Measurements from ENCODE around the gene ZIC5. TPM values are rescaled to one million over a fixed set of nuclear protein-coding genes. Genes with fewer than 3 reads are reported as not detected.
A peak's percentile ranks its signal among the peaks of the same experiment; 100 is the strongest.

ZIC5 gene
- total and polyA plus RNA-seq, 8 donors, result 0.06 TPM; not detected in 7

DNA sequence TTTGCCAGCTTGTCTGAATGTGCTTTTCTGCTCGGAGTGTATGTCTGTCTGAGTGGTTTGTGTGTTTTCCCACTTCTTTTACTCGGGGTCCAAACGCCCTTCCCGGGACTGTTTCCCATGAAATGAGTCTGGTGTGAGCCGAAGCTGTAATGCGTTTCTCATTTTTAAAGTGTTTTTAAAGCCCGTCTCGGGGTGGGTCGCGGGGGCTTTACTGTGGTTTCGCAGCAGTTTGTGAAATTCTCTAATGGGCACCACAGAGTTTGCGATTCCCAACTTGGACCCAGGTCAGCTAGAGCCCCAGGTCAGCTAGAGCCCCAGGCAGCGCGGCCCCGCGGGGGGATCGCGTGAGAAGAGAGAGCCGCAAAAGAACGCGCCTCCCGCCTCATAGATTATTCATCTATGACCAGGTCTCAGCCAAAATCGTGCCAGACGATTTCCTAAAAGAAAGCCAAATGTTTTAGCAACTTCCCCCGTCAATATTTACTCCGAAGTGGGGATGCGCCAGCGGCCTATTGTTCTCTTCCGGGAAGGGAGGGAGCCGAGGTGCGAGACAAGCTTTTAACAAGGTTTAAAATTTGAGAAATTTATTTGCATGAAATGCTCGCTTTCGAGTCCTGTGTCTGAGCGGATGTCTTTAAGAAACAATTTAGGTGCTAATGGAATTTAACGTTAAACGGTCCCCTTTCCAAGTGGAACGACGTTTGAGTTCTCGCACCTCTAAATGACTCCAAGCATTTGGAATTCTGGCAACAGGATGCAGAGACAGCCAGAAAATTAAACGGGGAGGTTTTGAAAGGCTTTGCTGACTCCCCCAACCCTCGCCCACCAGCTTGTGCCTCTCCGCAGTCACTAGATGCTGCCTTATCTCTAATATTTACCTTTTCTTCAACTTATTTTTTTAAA lies 12.2 kb upstream of the ZIC5 start:
- no peak overlapping the region for H3K4me3 ChIP-seq
- DNase-seq (no peak), ATAC-seq (no peak), FAIRE-seq (no peak)
- TF ChIP-seq CTCF (IDR thresholded peaks at IDR 0.05), result no peak
- 13% methylated on average over 42 of the region's 42 CpGs for WGBS, 2 donors
- H3K27me3 ChIP-seq, result peaks cover 25 to 77% (median 37%) of the 10 kb centered on the region in 4 donors
- H3K4me1 ChIP-seq, result peaks cover 5 to 9% (median 7%) of the 10 kb centered on the region in 3 donors
- H3K36me3 ChIP-seq, result no peaks in the 10 kb centered on the region
- intact Hi-C loops (cut with DNase I), result no loop called here
- no peak overlapping the region for H3K27ac ChIP-seq
- H3K9me3 ChIP-seq, result no peaks in the 10 kb centered on the region

GRCh38 chr13:99982731-99983498 lies 11.3 kb upstream of the ZIC5 start:
- Histone ChIP-seq H3K9me3 (no peaks in the 10 kb centered on the region), H3K27me3 (peaks cover 24 to 76% (median 36%) of the 10 kb centered on the region in 4 donors), H3K4me3 (no peak overlapping the region), H3K27ac (no peak overlapping the region), H3K4me1 (peaks cover 5 to 9% (median 7%) of the 10 kb centered on the region in 3 donors), H3K36me3 (no peaks in the 10 kb centered on the region)
- WGBS, 2 donors, result 13 to 14% methylated on average over 48 of the region's 48 CpGs
- FAIRE-seq (no peak), DNase-seq (peak in 1 of 6 donors; percentile 72), ATAC-seq (no peak)
- intact Hi-C loops (cut with DNase I), result no loop called here
- TF ChIP-seq CTCF (IDR thresholded peaks at IDR 0.05), result no peak

- Histone ChIP-seq H3K4me3 (peak overlapping the region in 2 of 4 donors; percentile 48 to 63), H3K36me3 (no peaks in the 10 kb centered on the region), H3K4me1 (peaks cover 5 to 9% (median 7%) of the 10 kb centered on the region in 3 donors), H3K27ac (no peak overlapping the region), H3K9me3 (no peaks in the 10 kb centered on the region), H3K27me3 (peaks cover 20 to 75% (median 37%) of the 10 kb centered on the region in 4 donors)
- FAIRE-seq, result no peak
- no peak for TF ChIP-seq CTCF (IDR thresholded peaks at IDR 0.05)
- ATAC-seq, result peak in 2 of 4 donors; percentile 3 to 6
- WGBS, 2 donors, result 2 to 4% methylated on average over 61 to 98 of the region's 98 CpGs
- intact Hi-C loops (cut with DNase I), result no loop called here
- peak in 2 of 6 donors; percentile 71 to 76 for DNase-seq
Observed at GRCh38 chr13:99982036-99982730, 10.6 kb upstream of the ZIC5 start.

DNA sequence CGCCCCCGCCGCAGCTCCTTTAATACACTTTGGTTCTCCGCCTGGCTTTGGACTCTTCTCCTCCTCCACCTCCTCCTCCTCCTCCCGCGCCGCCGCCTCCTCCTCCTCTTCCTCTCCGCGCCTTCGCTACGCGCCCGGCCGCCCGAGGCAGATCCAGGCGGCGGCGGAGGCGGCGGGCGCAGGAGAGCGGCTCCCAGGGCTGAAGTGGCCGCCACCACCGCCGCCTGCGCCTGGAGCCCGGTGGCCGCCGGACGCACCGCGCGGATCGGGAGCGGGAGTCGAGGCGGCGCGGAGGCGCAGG lies 10.1 kb upstream of the ZIC5 start, which contains the start of gene ZIC2:
Gene ZIC2 (plus strand): TSS at position 50 of the 301 bp plus-strand sequence. CDS start 281 bp downstream, outside the sequence.
- intact Hi-C loops (cut with DNase I), result no loop called here
- peak within 1 kb of the TSS; percentile 15 to 63 (median 34) for H3K4me3 ChIP-seq
- H3K27ac ChIP-seq, result no peak within 1 kb of the TSS
- WGBS, 2 donors, result 0 to 2% methylated on average over 20 to 40 of the region's 41 CpGs
- FAIRE-seq (no peak), DNase-seq (peak in 1 of 6 donors; percentile 67), ATAC-seq (peak in 1 of 4 donors; percentile 14)
- H3K4me1 ChIP-seq, result peaks cover 5 to 9% (median 7%) of the 10 kb centered on the region in 3 donors
- no peaks in the 10 kb centered on the region for H3K36me3 ChIP-seq
- H3K27me3 ChIP-seq, result peaks cover 17 to 76% (median 38%) of the 10 kb centered on the region in 4 donors
- no peak for TF ChIP-seq CTCF (IDR thresholded peaks at IDR 0.05)
- no peaks in the 10 kb centered on the region for H3K9me3 ChIP-seq

Measured in pancreas (tissue), 10 donors.